ENCODE results near the gene NHLH1. TPM values are rescaled to one million over a fixed set of nuclear protein-coding genes. Genes with fewer than 3 reads are reported as not detected.

The NHLH1 gene
- total RNA-seq, 1 experiment from 2014 or later: 0.70 TPM

DNA sequence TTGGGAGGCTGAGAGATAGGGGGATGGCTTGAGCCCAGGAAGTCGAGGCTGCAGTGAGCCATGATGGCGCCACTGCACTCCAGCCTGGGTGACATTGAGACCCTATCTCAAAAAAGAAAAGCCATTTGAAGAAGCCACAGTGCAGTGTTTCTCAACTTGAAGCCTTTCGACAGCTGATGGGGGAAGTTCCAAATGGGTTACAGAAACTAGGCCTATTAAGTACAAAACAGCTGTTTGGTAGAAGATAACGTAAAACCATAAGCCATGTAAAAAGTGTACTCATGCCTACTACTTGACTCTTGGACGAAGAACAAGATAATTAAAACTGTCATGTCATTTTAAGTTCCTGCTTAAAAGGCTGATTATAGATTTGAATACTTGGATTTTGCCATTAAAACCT lies 40.5 kb upstream of the NHLH1 start (continued):
- TF ChIP-seq, protein P1, sequence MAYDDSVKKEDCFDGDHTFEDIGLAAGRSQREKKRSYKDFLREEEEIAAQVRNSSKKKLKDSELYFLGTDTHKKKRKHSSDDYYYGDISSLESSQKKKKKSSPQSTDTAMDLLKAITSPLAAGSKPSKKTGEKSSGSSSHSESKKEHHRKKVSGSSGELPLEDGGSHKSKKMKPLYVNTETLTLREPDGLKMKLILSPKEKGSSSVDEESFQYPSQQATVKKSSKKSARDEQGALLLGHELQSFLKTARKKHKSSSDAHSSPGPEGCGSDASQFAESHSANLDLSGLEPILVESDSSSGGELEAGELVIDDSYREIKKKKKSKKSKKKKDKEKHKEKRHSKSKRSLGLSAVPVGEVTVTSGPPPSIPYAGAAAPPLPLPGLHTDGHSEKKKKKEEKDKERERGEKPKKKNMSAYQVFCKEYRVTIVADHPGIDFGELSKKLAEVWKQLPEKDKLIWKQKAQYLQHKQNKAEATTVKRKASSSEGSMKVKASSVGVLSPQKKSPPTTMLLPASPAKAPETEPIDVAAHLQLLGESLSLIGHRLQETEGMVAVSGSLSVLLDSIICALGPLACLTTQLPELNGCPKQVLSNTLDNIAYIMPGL (CRISPR knock-in tag; IDR thresholded peaks at IDR 0.05): no peak
- TF ChIP-seq RORB (CRISPR knock-in tag; IDR thresholded peaks at IDR 0.05) (no peak), ZBTB21 (CRISPR knock-in tag; IDR thresholded peaks at IDR 0.05; ENCODE audit: borderline replicate concordance) (no peak), GRHL2 (CRISPR knock-in tag; IDR thresholded peaks at IDR 0.05; ENCODE audit: insufficient replicate concordance, severe bottlenecking) (no peak), PRRX2 (CRISPR knock-in tag; IDR thresholded peaks at IDR 0.05) (no peak), CBFB (CRISPR knock-in tag; IDR thresholded peaks at IDR 0.05; ENCODE audit: low read depth) (no peak), SMAD3 (CRISPR knock-in tag; IDR thresholded peaks at IDR 0.05; ENCODE audit: borderline replicate concordance) (no peak), NFE2L1 (CRISPR knock-in tag; IDR thresholded peaks at IDR 0.05) (no peak)
- TF ChIP-seq, protein P2, sequence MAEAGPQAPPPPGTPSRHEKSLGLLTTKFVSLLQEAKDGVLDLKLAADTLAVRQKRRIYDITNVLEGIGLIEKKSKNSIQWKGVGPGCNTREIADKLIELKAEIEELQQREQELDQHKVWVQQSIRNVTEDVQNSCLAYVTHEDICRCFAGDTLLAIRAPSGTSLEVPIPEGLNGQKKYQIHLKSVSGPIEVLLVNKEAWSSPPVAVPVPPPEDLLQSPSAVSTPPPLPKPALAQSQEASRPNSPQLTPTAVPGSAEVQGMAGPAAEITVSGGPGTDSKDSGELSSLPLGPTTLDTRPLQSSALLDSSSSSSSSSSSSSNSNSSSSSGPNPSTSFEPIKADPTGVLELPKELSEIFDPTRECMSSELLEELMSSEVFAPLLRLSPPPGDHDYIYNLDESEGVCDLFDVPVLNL (CRISPR knock-in tag; IDR thresholded peaks at IDR 0.05; ENCODE audit: borderline replicate concordance, low read depth): no peak

DNA sequence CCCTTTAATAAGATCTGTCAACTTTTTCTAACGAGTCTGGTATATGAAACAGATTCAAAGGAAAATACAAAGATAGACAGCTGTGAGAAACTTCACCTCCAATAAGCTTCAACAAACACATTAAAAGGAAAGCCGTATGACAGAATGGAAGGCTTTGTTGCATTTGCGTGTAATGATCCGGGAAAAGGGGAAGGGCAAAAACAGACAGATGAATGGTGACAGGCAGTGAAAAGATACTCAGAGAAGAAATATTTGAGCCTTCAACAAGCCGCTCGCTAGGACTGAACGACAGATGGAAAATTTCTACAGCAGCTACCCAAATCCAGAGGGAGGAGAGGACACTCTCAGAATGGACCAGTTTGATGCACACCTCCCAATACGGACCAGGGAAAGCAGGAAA lies 38.7 kb upstream of the NHLH1 start:
- H3K36me3 Mint-ChIP-seq: peaks cover 69% of the 10 kb centered on the region
- H3K4me1 Mint-ChIP-seq: no peaks in the 10 kb centered on the region
- DNase-seq (ENCODE audit: low spot score): no peak
- no peak overlapping the region for H3K27ac Mint-ChIP-seq
- no peak overlapping the region for H3K4me3 Mint-ChIP-seq
- ATAC-seq: no peak
- H3K9me3 Mint-ChIP-seq: no peaks in the 10 kb centered on the region
- POLR2A ChIA-PET: no interaction called here
- TF ChIP-seq, protein P3, sequence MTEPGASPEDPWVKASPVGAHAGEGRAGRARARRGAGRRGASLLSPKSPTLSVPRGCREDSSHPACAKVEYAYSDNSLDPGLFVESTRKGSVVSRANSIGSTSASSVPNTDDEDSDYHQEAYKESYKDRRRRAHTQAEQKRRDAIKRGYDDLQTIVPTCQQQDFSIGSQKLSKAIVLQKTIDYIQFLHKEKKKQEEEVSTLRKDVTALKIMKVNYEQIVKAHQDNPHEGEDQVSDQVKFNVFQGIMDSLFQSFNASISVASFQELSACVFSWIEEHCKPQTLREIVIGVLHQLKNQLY (CRISPR knock-in tag; IDR thresholded peaks at IDR 0.05): no peak
- TF ChIP-seq GTF2I (CRISPR knock-in tag; conservative IDR thresholded peaks at IDR 0.05) (no peak), PRRX2 (CRISPR knock-in tag; IDR thresholded peaks at IDR 0.05) (no peak), MYBL2 (CRISPR knock-in tag; IDR thresholded peaks at IDR 0.05) (no peak), ZNF232 (CRISPR knock-in tag; IDR thresholded peaks at IDR 0.05) (no peak), JAZF1 (CRISPR knock-in tag; IDR thresholded peaks at IDR 0.05) (no peak)
- TF ChIP-seq, protein P4, sequence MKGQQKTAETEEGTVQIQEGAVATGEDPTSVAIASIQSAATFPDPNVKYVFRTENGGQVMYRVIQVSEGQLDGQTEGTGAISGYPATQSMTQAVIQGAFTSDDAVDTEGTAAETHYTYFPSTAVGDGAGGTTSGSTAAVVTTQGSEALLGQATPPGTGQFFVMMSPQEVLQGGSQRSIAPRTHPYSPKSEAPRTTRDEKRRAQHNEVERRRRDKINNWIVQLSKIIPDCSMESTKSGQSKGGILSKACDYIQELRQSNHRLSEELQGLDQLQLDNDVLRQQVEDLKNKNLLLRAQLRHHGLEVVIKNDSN (CRISPR knock-in tag; IDR thresholded peaks at IDR 0.05): no peak
- TF ChIP-seq, protein P5, sequence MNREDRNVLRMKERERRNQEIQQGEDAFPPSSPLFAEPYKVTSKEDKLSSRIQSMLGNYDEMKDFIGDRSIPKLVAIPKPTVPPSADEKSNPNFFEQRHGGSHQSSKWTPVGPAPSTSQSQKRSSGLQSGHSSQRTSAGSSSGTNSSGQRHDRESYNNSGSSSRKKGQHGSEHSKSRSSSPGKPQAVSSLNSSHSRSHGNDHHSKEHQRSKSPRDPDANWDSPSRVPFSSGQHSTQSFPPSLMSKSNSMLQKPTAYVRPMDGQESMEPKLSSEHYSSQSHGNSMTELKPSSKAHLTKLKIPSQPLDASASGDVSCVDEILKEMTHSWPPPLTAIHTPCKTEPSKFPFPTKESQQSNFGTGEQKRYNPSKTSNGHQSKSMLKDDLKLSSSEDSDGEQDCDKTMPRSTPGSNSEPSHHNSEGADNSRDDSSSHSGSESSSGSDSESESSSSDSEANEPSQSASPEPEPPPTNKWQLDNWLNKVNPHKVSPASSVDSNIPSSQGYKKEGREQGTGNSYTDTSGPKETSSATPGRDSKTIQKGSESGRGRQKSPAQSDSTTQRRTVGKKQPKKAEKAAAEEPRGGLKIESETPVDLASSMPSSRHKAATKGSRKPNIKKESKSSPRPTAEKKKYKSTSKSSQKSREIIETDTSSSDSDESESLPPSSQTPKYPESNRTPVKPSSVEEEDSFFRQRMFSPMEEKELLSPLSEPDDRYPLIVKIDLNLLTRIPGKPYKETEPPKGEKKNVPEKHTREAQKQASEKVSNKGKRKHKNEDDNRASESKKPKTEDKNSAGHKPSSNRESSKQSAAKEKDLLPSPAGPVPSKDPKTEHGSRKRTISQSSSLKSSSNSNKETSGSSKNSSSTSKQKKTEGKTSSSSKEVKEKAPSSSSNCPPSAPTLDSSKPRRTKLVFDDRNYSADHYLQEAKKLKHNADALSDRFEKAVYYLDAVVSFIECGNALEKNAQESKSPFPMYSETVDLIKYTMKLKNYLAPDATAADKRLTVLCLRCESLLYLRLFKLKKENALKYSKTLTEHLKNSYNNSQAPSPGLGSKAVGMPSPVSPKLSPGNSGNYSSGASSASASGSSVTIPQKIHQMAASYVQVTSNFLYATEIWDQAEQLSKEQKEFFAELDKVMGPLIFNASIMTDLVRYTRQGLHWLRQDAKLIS (CRISPR knock-in tag; IDR thresholded peaks at IDR 0.05; ENCODE audit: borderline replicate concordance): no peak
- H3K27me3 Mint-ChIP-seq (ENCODE audit: low read depth): no peaks in the 10 kb centered on the region
- CTCF ChIA-PET: interaction anchor here (1.0 to 1.5 kb wide), 3 partner anchors 26 to 76 kb away, joined by 3 to 4 read pairs (median 3); no protein-coding TSS in a partner anchor

DNA sequence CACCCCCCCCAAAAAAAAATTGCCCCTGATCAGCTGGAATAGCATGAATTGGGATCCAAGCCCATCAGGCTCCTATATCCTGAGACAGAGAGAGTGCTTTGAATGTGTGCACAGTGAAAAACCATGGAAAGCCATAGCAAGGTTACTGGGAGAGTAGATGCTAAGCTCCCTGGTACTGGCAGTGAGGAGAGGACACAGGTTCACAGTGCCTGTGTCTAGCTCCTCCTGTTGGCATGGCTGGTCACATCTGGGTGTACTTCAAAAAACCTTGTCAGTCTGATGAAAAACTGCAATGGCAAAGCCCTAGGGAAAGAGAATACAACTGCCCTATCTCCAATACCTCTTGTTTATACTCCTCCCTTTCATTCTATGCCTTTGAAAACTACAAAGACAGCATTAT lies 36.8 kb upstream of the NHLH1 start:
- Mint-ChIP-seq H3K4me1 (no peaks in the 10 kb centered on the region), H3K27me3 (ENCODE audit: low read depth) (no peaks in the 10 kb centered on the region), H3K4me3 (no peak overlapping the region), H3K27ac (no peak overlapping the region), H3K9me3 (no peaks in the 10 kb centered on the region), H3K36me3 (peaks cover 70% of the 10 kb centered on the region)
- ChIA-PET POLR2A (no interaction called here), CTCF (interaction anchor here (0.6 to 1.1 kb wide), 3 partner anchors 38 to 163 kb away, joined by 3 to 5 read pairs (median 4); no protein-coding TSS in a partner anchor)
- DNase-seq (ENCODE audit: low spot score): no peak
- no peak; the same call in 1 of the 2 replicates for ATAC-seq
- no peak for TF ChIP-seq ZNF121 (CRISPR knock-in tag; IDR thresholded peaks at IDR 0.05)
- no peak for TF ChIP-seq NFYB (CRISPR knock-in tag; conservative IDR thresholded peaks at IDR 0.05; ENCODE audit: low read depth)
- TF ChIP-seq SP1 (CRISPR knock-in tag; conservative IDR thresholded peaks at IDR 0.05): no peak
- TF ChIP-seq HMGA2 (CRISPR knock-in tag; IDR thresholded peaks at IDR 0.05): no peak
- TF ChIP-seq TCF7 (CRISPR knock-in tag; IDR thresholded peaks at IDR 0.05; ENCODE audit: low read depth): no peak
- no peak for TF ChIP-seq NR3C1 (CRISPR knock-in tag; conservative IDR thresholded peaks at IDR 0.05; ENCODE audit: low read depth)
- no peak for TF ChIP-seq JUN (CRISPR knock-in tag; IDR thresholded peaks at IDR 0.05)
- TF ChIP-seq, protein P6, sequence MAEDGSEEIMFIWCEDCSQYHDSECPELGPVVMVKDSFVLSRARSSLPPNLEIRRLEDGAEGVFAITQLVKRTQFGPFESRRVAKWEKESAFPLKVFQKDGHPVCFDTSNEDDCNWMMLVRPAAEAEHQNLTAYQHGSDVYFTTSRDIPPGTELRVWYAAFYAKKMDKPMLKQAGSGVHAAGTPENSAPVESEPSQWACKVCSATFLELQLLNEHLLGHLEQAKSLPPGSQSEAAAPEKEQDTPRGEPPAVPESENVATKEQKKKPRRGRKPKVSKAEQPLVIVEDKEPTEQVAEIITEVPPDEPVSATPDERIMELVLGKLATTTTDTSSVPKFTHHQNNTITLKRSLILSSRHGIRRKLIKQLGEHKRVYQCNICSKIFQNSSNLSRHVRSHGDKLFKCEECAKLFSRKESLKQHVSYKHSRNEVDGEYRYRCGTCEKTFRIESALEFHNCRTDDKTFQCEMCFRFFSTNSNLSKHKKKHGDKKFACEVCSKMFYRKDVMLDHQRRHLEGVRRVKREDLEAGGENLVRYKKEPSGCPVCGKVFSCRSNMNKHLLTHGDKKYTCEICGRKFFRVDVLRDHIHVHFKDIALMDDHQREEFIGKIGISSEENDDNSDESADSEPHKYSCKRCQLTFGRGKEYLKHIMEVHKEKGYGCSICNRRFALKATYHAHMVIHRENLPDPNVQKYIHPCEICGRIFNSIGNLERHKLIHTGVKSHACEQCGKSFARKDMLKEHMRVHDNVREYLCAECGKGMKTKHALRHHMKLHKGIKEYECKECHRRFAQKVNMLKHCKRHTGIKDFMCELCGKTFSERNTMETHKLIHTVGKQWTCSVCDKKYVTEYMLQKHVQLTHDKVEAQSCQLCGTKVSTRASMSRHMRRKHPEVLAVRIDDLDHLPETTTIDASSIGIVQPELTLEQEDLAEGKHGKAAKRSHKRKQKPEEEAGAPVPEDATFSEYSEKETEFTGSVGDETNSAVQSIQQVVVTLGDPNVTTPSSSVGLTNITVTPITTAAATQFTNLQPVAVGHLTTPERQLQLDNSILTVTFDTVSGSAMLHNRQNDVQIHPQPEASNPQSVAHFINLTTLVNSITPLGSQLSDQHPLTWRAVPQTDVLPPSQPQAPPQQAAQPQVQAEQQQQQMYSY (CRISPR knock-in tag; IDR thresholded peaks at IDR 0.05): no peak

Measured in WTC11 (cell line).